Measurements from ENCODE around the gene ZNF780A.
"Not testable (repeated sequence)": the region's sequence is repeated elsewhere in the genome, so short reads cannot be mapped to it uniquely, and the experiment has no call there.

The ZNF780A gene

DNA sequence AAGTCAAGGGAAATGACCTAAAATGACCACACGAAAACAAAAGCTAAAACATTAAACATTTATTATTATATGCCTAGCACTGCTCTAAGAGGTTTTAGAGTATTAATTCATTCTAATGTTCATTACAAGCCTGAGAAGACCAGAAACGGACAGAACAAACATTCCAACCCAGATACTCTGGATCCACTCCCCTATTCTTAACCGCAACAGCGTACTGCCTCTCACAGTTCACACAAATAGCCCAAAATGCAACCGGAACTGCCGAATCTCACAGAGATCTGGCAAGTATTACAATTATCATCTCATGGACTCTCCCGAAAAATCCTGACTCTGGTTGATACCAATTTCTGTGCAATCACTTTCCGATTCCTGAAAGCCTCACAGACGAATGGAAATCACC lies 36.1 kb downstream of the ZNF780A start:
- Mint-ChIP-seq H3K4me3 (peak overlapping the region; percentile 50), H3K36me3 (peaks cover 43% of the 10 kb centered on the region), H3K27me3 (no peaks in the 10 kb centered on the region), H3K4me1 (peaks cover 45% of the 10 kb centered on the region), H3K27ac (no peak overlapping the region), H3K9me3 (peaks cover 18% of the 10 kb centered on the region)
- no peak for ATAC-seq

DNA sequence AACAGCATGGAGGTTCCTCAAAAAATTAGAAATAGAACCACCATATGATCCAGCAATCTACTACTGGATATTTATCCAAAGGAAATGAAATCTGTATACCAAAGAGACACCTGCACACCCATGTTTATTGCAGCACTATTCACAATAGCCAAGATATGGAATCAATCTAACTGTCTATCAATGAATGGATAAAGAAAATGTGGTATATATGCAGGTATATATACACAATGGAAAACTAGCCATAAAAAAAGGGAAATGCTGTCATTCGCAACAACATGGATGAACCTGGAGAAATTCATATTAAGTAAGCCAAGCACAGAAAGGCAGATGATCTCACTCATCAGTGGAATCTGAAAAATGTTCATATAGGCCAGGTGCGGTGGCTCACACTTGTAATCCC lies 37.3 kb downstream of the ZNF780A start:
- H3K9me3 Mint-ChIP-seq: peaks cover 16% of the 10 kb centered on the region

DNA sequence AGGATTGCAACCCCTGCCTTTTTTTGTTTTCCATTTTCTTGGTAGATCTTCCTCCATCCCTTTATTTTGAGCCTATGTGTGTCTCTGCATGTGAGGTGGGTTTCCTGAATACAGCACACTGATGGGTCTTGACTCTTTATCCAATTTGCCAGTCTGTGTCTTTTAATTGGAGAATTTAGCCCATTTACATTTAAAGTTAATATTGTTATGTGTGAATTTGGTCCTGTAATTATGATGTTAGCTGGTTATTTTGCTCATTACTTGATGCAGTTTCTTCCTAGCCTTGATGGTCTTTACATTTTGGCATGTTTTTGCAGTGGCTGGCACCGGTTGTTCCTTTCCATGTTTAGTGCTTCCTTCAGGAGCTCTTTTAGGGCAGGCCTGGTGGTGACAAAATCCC lies 49.0 kb downstream of the ZNF780A start:
- Mint-ChIP-seq H3K36me3 (peaks cover 50% of the 10 kb centered on the region), H3K9me3 (peaks cover 25% of the 10 kb centered on the region)
- ATAC-seq, H3K27me3 Mint-ChIP-seq, H3K4me1 Mint-ChIP-seq, H3K27ac Mint-ChIP-seq, H3K4me3 Mint-ChIP-seq: not testable (repeated sequence)

More for the DNA sequence above, 37.3 kb downstream of the ZNF780A start:
- no peak overlapping the region for H3K4me3 Mint-ChIP-seq
- no peaks in the 10 kb centered on the region for H3K27me3 Mint-ChIP-seq
- H3K4me1 Mint-ChIP-seq: peaks cover 45% of the 10 kb centered on the region
- H3K36me3 Mint-ChIP-seq: peaks cover 43% of the 10 kb centered on the region
- no peak for ATAC-seq
- H3K27ac Mint-ChIP-seq: no peak overlapping the region

DNA sequence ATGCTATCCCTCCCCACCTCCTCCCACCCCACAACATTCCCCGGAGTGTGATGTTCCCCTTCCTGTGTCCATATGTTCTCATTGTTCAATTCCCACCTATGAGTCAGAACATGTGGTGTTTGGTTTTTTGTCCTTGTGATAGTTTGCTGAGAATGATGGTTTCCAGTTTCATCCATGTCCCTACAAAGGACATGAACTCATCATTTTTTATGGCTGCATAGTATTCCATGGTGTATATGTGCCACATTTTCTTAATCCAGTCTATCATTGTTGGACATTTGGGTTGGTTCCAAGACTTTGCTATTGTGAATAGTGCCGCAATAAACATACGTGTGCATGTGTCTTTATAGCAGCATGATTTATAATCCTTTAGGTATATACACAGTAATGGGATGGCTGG lies 52.7 kb downstream of the ZNF780A start:
- H3K4me1 Mint-ChIP-seq, H3K27ac Mint-ChIP-seq, H3K27me3 Mint-ChIP-seq, H3K4me3 Mint-ChIP-seq, ATAC-seq: not testable (repeated sequence)
- Mint-ChIP-seq H3K9me3 (peaks cover 21% of the 10 kb centered on the region), H3K36me3 (peaks cover 29% of the 10 kb centered on the region)

DNA sequence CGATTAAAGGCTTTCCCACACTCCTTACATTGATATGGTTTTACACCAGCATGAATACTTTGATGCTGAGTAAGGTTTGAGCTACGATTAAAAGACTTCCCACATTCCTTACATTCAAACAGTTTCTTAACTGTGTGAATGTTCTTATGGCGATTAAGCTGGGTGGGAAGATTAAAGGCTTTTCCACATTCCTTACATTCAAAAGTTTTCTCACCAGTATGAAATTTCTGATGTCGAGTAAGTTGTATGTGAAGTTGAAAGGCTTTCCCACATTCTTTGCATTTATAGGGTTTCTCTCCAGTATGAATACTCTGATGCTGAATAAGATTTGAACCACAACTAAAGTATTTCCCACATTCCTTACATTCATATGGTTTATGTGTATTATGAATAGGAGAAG lies 54.7 kb downstream of the ZNF780A start:
- ATAC-seq: no peak
- peaks cover 18% of the 10 kb centered on the region for H3K9me3 Mint-ChIP-seq
- H3K36me3 Mint-ChIP-seq: peaks cover 20% of the 10 kb centered on the region
- no peak overlapping the region for H3K27ac Mint-ChIP-seq
- no peak overlapping the region for H3K4me3 Mint-ChIP-seq
- H3K4me1 Mint-ChIP-seq: no peaks in the 10 kb centered on the region
- no peaks in the 10 kb centered on the region for H3K27me3 Mint-ChIP-seq

DNA sequence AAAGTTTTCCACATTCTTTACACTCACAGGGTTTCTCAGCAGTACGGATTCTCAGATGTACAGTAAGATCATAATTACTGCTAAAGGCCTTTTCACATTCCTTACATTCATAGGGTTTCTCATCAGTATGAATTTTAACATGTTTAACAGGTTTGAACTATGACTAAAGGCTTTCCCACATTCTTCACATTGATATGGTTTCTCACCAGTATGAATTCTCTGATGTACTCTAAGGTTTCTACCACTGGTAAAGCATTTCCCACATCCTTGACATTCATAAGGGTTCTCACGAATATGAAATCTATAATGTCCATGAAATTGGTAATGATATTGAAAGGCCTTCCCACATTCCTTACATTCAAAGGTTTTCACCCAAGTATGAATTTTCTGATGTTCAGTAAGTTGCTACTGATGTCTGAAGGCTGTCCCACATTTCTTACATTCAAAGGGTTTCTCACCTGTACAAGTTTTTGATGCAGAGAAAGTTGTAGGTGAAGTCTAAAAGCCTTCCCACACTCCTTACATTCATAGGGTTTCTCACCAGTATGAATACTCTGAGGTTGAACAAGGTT lies 56.7 kb downstream of the ZNF780A start:
- H3K4me3 Mint-ChIP-seq: no peak overlapping the region
- H3K4me1 Mint-ChIP-seq: no peaks in the 10 kb centered on the region
- no peak overlapping the region for H3K27ac Mint-ChIP-seq
- peaks cover 19% of the 10 kb centered on the region for H3K9me3 Mint-ChIP-seq
- H3K27me3 Mint-ChIP-seq: no peaks in the 10 kb centered on the region
- peaks cover 23% of the 10 kb centered on the region for H3K36me3 Mint-ChIP-seq
- ATAC-seq: no peak

DNA sequence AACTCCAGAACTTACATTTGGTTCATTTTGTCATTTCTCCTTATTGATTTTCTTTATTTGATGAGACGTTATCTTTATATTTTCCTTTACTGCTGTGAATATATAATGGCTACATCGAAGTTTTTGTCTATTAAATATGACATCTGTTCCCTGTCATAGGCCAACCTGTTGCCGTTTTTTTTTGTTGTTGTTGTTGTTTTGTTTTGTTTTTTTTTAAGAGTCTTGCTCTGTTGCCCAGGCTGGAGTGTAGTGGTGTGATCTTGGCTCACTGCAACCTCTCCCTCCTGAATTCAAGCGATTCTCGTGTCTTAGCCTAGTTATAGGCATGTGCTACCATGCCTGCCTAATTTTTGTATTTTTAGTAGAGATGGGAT lies 64.2 kb downstream of the ZNF780A start:
- Mint-ChIP-seq H3K9me3 (peaks cover 34% of the 10 kb centered on the region), H3K4me1 (no peaks in the 10 kb centered on the region)

DNA sequence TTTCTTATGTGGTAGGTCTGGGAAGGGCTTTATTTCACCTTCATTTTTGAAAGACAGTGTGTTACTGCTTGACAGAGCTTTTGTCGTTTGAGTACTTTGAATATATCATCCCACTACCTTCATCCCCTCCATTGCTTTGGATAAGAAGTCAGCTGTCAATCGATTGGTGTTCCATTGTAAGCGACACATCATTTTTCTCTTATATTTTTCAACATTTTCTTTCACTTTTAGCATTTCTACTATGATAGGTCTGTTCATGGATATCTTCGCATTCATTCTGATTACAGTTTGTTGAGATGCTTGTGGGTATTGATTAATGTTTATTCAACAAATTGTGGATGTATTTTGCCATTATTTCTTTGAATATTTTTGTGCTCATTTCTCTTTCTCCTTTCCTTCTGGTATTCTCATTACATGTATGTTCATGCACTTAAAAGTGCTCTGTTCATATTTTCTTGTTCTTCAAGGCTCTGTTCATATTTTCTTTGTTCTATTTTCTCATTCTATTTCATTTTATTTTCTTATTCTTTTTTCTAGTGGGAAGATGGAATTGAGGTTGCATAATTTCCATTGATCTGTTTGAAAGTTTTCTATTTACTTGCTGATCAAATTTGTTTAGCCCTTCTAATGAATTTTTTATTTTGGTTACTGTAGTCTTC lies 64.7 kb downstream of the ZNF780A start:
- no peaks in the 10 kb centered on the region for H3K4me1 Mint-ChIP-seq
- H3K36me3 Mint-ChIP-seq: peaks cover 16% of the 10 kb centered on the region
- no peak overlapping the region for H3K27ac Mint-ChIP-seq
- no peak overlapping the region for H3K4me3 Mint-ChIP-seq
- H3K27me3 Mint-ChIP-seq: no peaks in the 10 kb centered on the region
- H3K9me3 Mint-ChIP-seq: peaks cover 36% of the 10 kb centered on the region
- no peak for ATAC-seq

More for the DNA sequence above, 64.2 kb downstream of the ZNF780A start:
- Mint-ChIP-seq H3K27me3 (no peaks in the 10 kb centered on the region), H3K36me3 (peaks cover 16% of the 10 kb centered on the region), H3K27ac (no peak overlapping the region), H3K4me3 (no peak overlapping the region)
- ATAC-seq: no peak

DNA sequence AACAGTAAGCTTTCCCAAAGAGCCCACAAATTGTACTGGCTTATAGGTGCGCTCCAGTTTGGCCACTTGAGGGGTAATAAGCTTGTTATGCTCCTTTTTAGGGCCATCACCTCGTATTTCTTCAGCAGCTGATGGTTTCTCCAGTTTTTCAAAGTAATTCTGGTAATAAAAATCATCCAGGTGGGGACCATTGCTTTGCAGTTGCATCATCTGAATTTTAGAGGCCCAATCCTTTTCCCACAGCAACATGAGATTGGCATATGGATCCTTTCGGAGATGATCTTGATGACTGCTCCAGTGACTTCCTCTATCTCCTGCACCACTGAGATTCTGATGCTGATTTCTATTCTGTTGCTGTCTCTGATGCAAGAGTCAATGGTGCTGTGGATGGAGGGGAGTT lies 66.8 kb downstream of the ZNF780A start:
- peaks cover 39% of the 10 kb centered on the region for H3K9me3 Mint-ChIP-seq
- H3K36me3 Mint-ChIP-seq: peaks cover 20% of the 10 kb centered on the region
- H3K4me3 Mint-ChIP-seq: no peak overlapping the region
- H3K27ac Mint-ChIP-seq: no peak overlapping the region
- no peaks in the 10 kb centered on the region for H3K4me1 Mint-ChIP-seq
- H3K27me3 Mint-ChIP-seq: no peaks in the 10 kb centered on the region
- ATAC-seq: no peak
